Esophagus muscularis mucosa (tissue), 4 donors: ENCODE measurements around the gene TMEM39A. TPM values are rescaled to one million over a fixed set of nuclear protein-coding genes. Genes with fewer than 3 reads are reported as not detected.

Experiments used
- DNase-seq: peaks from one replicate; pipeline ENCODE4 v3.0.0-alpha.2; 2017; ENCODE audit errors: extremely low spot score
- H3K27ac ChIP-seq, 4 donors: fragments of 200-600 bp; sonication (generic); replicated peaks in 1 of 4; 1 replicate in 3 of 4; 2 replicates in 1 of 4; pipeline ENCODE4 v1.5.1; 2016 to 2019; ENCODE audit warnings: mild to moderate bottlenecking in 1 of 4
- H3K27me3 ChIP-seq, 4 donors: fragments of 200-600 bp; sonication (generic); one replicate each; pipeline versions ENCODE4 v1.5.1 to v1.6.0; 2016 to 2019
- H3K36me3 ChIP-seq, 4 donors: fragments of 200-600 bp; sonication (generic); one replicate each; pipeline ENCODE4 v1.5.1; 2016 to 2019
- H3K4me1 ChIP-seq, 4 donors: fragments of 200-600 bp; sonication (generic); one replicate each; pipeline ENCODE4 v1.5.1; 2016 to 2019
- H3K4me3 ChIP-seq, 4 donors: fragments of 200-600 bp; sonication (generic); 1 replicate in 2 of 4; 2 replicates in 2 of 4; pipeline ENCODE4 v1.5.1; 2016 to 2019; ENCODE audit warnings: mild to moderate bottlenecking in 4 of 4, moderate library complexity in 1 of 4
- H3K9me3 ChIP-seq, 4 donors: fragments of 200-600 bp; sonication (generic); 1 replicate in 3 of 4; 2 replicates in 1 of 4; pipeline ENCODE4 v1.5.1; 2016 to 2019
- CTCF ChIP-seq, 3 experiments: fragments of 200-600 bp in 2 of 3; fragments of 450-650 bp in 1 of 3; sonication (generic) in 2 of 3; IDR thresholded peaks; one replicate each; pipeline ENCODE4 v1.5.1; 2017 to 2019; ENCODE audit warnings: antibody characterized with exemption in 3 of 3, mild to moderate bottlenecking in 2 of 3, moderate library complexity in 1 of 3
- EP300 ChIP-seq: sonication (generic); formaldehyde crosslinking; IDR thresholded peaks from one replicate; pipeline ENCODE4 v1.6.1; 2017; ENCODE audit warnings: antibody characterized with exemption
- POLR2A ChIP-seq: fragments of 450-650 bp; IDR thresholded peaks from one replicate; pipeline ENCODE4 v1.6.1; 2017; ENCODE audit warnings: antibody characterized with exemption, moderate library complexity, mild to moderate bottlenecking, low read depth
- POLR2AphosphoS5 ChIP-seq, 2 donors: sonication (generic); formaldehyde crosslinking; IDR thresholded peaks; one replicate each; pipeline ENCODE4 v1.6.1; 2017; ENCODE audit warnings: antibody characterized with exemption in 2 of 2
- whole genome bisulfite sequencing: methylation state at CpG from one replicate; pipeline ENCODE4 v1.1.5; 2018; 5-methylcytosine and 5-hydroxymethylcytosine counted together
- intact Hi-C: fragments of 100-400 bp; cut with DNase I; formaldehyde crosslinking; loops from one replicate; pipeline ENCODE4 v1.15.1; 2023
- total RNA-seq, 4 donors: library from RNA; depleted of rRNA; stranded (reverse); fragments of >200 nt; gene quantifications; one replicate each; pipeline versions ENCODE4 v1.1.0 to v1.2.1, GENCODE V29; 2016

Gene TMEM39A
- total RNA-seq, 4 donors from 2014 or later, result 10.0 to 34.3 (median 25.9) TPM

- Histone ChIP-seq H3K27me3 (no peaks in the 10 kb centered on the region), H3K9me3 (no peaks in the 10 kb centered on the region), H3K4me3 (no peak overlapping the region), H3K4me1 (peaks cover 2 to 11% (median 10%) of the 10 kb centered on the region in 4 donors), H3K36me3 (peaks cover 0 to 90% (median 59%) of the 10 kb centered on the region in 4 donors), H3K27ac (no peak overlapping the region)
- no peak for DNase-seq
- intact Hi-C loops, result no loop called here
- WGBS, result 81% methylated on average over 4 of the region's 4 CpGs
- TF ChIP-seq POLR2A, result no peak
- no peak for TF ChIP-seq EP300
- TF ChIP-seq CTCF (IDR thresholded peaks at IDR 0.05), result no peak
- TF ChIP-seq POLR2AphosphoS5 (IDR thresholded peaks at IDR 0.05), result no peak
Measured at GRCh38 chr3:119506631-119507030, 43.2 kb upstream of the TMEM39A start.

GRCh38 chr3:119500901-119501300 is 37.5 kb upstream of the TMEM39A start:
- Histone ChIP-seq H3K27ac (no peak overlapping the region), H3K27me3 (no peaks in the 10 kb centered on the region), H3K4me1 (peaks cover 27 to 46% (median 44%) of the 10 kb centered on the region in 4 donors), H3K9me3 (no peaks in the 10 kb centered on the region), H3K4me3 (peak overlapping the region in 3 of 4 donors; percentile 6 to 86 (median 67)), H3K36me3 (peaks cover 0 to 38% (median 27%) of the 10 kb centered on the region in 4 donors)
- DNase-seq, result no peak
- intact Hi-C loops, result no loop called here
- 43% methylated on average over 2 of the region's 2 CpGs for WGBS
- TF ChIP-seq POLR2A (no peak), EP300 (no peak), POLR2AphosphoS5 (IDR thresholded peaks at IDR 0.05) (no peak), CTCF (IDR thresholded peaks at IDR 0.05) (no peak)

GRCh38 chr3:119500265-119500664 is 36.9 kb upstream of the TMEM39A start:
- Histone ChIP-seq H3K27ac (peak overlapping the region in 1 of 4 donors; percentile 2), H3K9me3 (no peaks in the 10 kb centered on the region), H3K4me3 (peak overlapping the region in 3 of 4 donors; percentile 6 to 86 (median 67)), H3K36me3 (peaks cover 0 to 32% (median 20%) of the 10 kb centered on the region in 4 donors), H3K4me1 (peaks cover 27 to 46% (median 44%) of the 10 kb centered on the region in 4 donors), H3K27me3 (no peaks in the 10 kb centered on the region)
- no peak for DNase-seq
- 81% methylated on average over 4 of the region's 4 CpGs for WGBS
- intact Hi-C loops, result no loop called here
- no peak for TF ChIP-seq POLR2AphosphoS5 (IDR thresholded peaks at IDR 0.05)
- TF ChIP-seq POLR2A, result no peak
- no peak for TF ChIP-seq EP300
- no peak for TF ChIP-seq CTCF (IDR thresholded peaks at IDR 0.05)

- WGBS, result 1% methylated on average over 33 of the region's 58 CpGs
Measured at GRCh38 chr3:119498186-119499011, 35.0 kb upstream of the TMEM39A start, which contains the start of gene TIMMDC1. TSS of gene TIMMDC1 (plus strand) at chr3:119498547. CDS start at chr3:119498734, 187 bp downstream.

More at GRCh38 chr3:119498186-119499011, 35.0 kb upstream of the TMEM39A start, which contains the start of gene TIMMDC1:
- Histone ChIP-seq H3K4me1 (peaks cover 27 to 46% (median 44%) of the 10 kb centered on the region in 4 donors), H3K27me3 (no peaks in the 10 kb centered on the region), H3K36me3 (peaks cover 0 to 13% (median 6%) of the 10 kb centered on the region in 4 donors), H3K27ac (peak within 1 kb of the TSS; percentile 82 to 93 (median 90)), H3K4me3 (peak within 1 kb of the TSS; percentile 67 to 86 (median 71)), H3K9me3 (no peaks in the 10 kb centered on the region)
- DNase-seq, result peak; percentile 99
- TF ChIP-seq EP300, result no peak
- no peak for TF ChIP-seq CTCF (IDR thresholded peaks at IDR 0.05)
- TF ChIP-seq POLR2A, result peak; percentile 17
- peak; percentile 95 to 97 for TF ChIP-seq POLR2AphosphoS5 (IDR thresholded peaks at IDR 0.05)
- intact Hi-C loops, result loop anchor here (10.0 kb wide), 1 partner anchor 176 kb away; the partner anchor contains the start of gene COX17
